K562 (cell line): ENCODE measurements around the gene NCOA4. TPM values are rescaled to one million over a fixed set of nuclear protein-coding genes. Genes with fewer than 3 reads are reported as not detected.

Source experiments
- ATAC-seq: fragments of 200-7000 bp; cut with Tn5 transposase; 3 replicates; pipeline ENCODE4 v1.9.1; 2020; ENCODE audit warnings: moderate library complexity
- BruUV-seq: library from RNA; stranded (reverse); fragments of 400-500 nt; replicated peaks from 2 replicates; lab custom pipeline; 2021; lab: Mats Ljungman, UMichigan
- CTCF ChIA-PET: fragments of 300-600 bp; formaldehyde crosslinking; extraction: SDS; loops from one replicate; lab custom pipeline; 2021; ENCODE audit warnings: low intra/inter-chr PET ratio; lab: Yijun Ruan, JAX
- POLR2A ChIA-PET: fragments of 300-600, 350-650 bp; sonication (Branson Sonifier 250); formaldehyde crosslinking; extraction: SDS; loops from one replicate; lab custom pipeline; 2021; ENCODE audit warnings: antibody characterized with exemption, inconsistent platforms; lab: Yijun Ruan, JAX
- DNase-seq, 4 experiments: peaks; one replicate each; pipeline versions ENCODE4 v3.0.0 to v3.0.0-alpha.2; 2011 to 2018; ENCODE audit warnings: low spot score in 3 of 4, mixed read lengths in 3 of 4; ENCODE audit errors: extremely low read depth in 1 of 4
- FAIRE-seq: peaks from 2 replicates; lab custom pipeline; 2011; peaks lifted over from hg19 to GRCh38; lab: Jason Lieb, UNC
- H2AFZ ChIP-seq: 2 replicates; pipeline ENCODE4 v1.6.0; 2011; ENCODE audit warnings: low read depth, low read length, control low read depth, inconsistent platforms
- H3K27ac ChIP-seq: fragments of 200-600 bp; 3 replicates; pipeline ENCODE4 v1.8.0; 2011; ENCODE audit warnings: low read depth, mild to moderate bottlenecking, control low read depth, inconsistent platforms, low read length, moderate library complexity, mixed read lengths; ENCODE audit errors: extremely low read depth
- H3K27me3 ChIP-seq, 2 experiments: fragments of 300-600 bp in 1 of 2; 2 replicates in 1 of 2; 3 replicates in 1 of 2; pipeline versions ENCODE4 v1.6.0 to v1.8.0; 2011; ENCODE audit warnings: inconsistent platforms in 2 of 2, low read length in 2 of 2, mild to moderate bottlenecking in 1 of 2, mixed read lengths in 1 of 2, moderate library complexity in 1 of 2; ENCODE audit not compliant: control insufficient read depth in 2 of 2, insufficient read depth in 2 of 2
- H3K36me3 ChIP-seq: fragments of 300-600 bp; 3 replicates; pipeline ENCODE4 v1.8.0; 2011; ENCODE audit warnings: mild to moderate bottlenecking, low read length, inconsistent platforms; ENCODE audit not compliant: control insufficient read depth, insufficient read depth
- H3K4me1 ChIP-seq, 2 experiments: fragments of 200-600 bp in 1 of 2; replicated peaks in 1 of 2; 2 replicates in 1 of 2; 3 replicates in 1 of 2; pipeline versions ENCODE4 v1.5.1 to v1.8.0; 2011; ENCODE audit warnings: inconsistent platforms in 2 of 2, low read length in 2 of 2, mild to moderate bottlenecking in 1 of 2, mixed read lengths in 1 of 2, moderate library complexity in 1 of 2; ENCODE audit not compliant: control insufficient read depth in 2 of 2, insufficient read depth in 2 of 2
- H3K4me2 ChIP-seq: 2 replicates; pipeline ENCODE4 v1.6.1; 2011; ENCODE audit warnings: low read length, control low read depth, inconsistent platforms, mixed read lengths; ENCODE audit not compliant: insufficient read depth
- H3K4me3 ChIP-seq: fragments of 200-600 bp; sonication (generic), shearing (Covaris generic); 2 replicates; pipeline ENCODE4 v1.5.1; 2016; ENCODE audit warnings: control low read depth, inconsistent platforms
- H3K79me2 ChIP-seq: fragments of 200-600 bp; 3 replicates; pipeline ENCODE4 v1.8.0; 2011; ENCODE audit warnings: low read length, inconsistent platforms; ENCODE audit not compliant: control insufficient read depth, insufficient read depth
- H3K9ac ChIP-seq, 2 experiments: 2 replicates each; pipeline versions ENCODE4 v1.6.0 to v1.6.1; 2011; ENCODE audit warnings: low read depth in 2 of 2, low read length in 2 of 2, control low read depth in 1 of 2, inconsistent platforms in 1 of 2, mild to moderate bottlenecking in 1 of 2, mixed read lengths in 1 of 2; ENCODE audit not compliant: insufficient read depth in 1 of 2
- H3K9me1 ChIP-seq: one replicate; pipeline ENCODE4 v1.6.0; 2011; ENCODE audit warnings: inconsistent platforms, mild to moderate bottlenecking, low read length, moderate library complexity; ENCODE audit not compliant: control insufficient read depth, insufficient read depth
- H3K9me3 ChIP-seq: replicated peaks from 2 replicates; pipeline ENCODE4 v1.5.1; 2011; ENCODE audit warnings: low read depth, low read length, inconsistent platforms; ENCODE audit not compliant: control insufficient read depth, insufficient read depth
- H4K20me1 ChIP-seq: replicated peaks from 2 replicates; pipeline ENCODE4 v1.6.1; 2011; ENCODE audit warnings: low read length, inconsistent platforms, mixed read lengths; ENCODE audit not compliant: control insufficient read depth, insufficient read depth
- BDP1 ChIP-seq: IDR thresholded peaks from 3 replicates; pipeline ENCODE4 v1.6.1; 2011; ENCODE audit not compliant: insufficient read length, insufficient read depth
- BMI1 ChIP-seq: fragments of 150-350 bp; IDR thresholded peaks from 2 replicates; pipeline ENCODE4 v1.6.1; 2014; ENCODE audit warnings: low read length
- CEBPG ChIP-seq, 3 experiments: fragments of 200-800 bp in 1 of 3; sonication (Bioruptor generic) in 1 of 3; sonication (generic) in 1 of 3; formaldehyde crosslinking in 1 of 3; IDR thresholded peaks in 2 of 3; conservative IDR thresholded peaks in 1 of 3; 2 replicates each; pipeline versions ENCODE4 v1.6.1 to v1.8.0; 2016 to 2022; ENCODE audit warnings: missing compliant biosample characterization in 2 of 3, missing genetic modification characterization in 2 of 3, mild to moderate bottlenecking in 1 of 3, missing genetic modification reagents in 1 of 3
- CHD4 ChIP-seq: fragments of 200-600 bp; sonication (generic); IDR thresholded peaks from 3 replicates; pipeline ENCODE4 v1.6.1; 2012; ENCODE audit warnings: low read depth, mild to moderate bottlenecking, mixed read lengths, low read length, inconsistent platforms; ENCODE audit not compliant: insufficient read depth, insufficient replicate concordance, poor library complexity, severe bottlenecking
- ETV1 ChIP-seq: fragments of 450-650 bp; conservative IDR thresholded peaks from 2 replicates; pipeline ENCODE4 v1.6.1; 2016; ENCODE audit warnings: missing genetic modification characterization, control low read depth, low read depth, missing compliant biosample characterization
- FOS ChIP-seq: IDR thresholded peaks from 3 replicates; pipeline ENCODE4 v1.6.1; 2011; ENCODE audit not compliant: insufficient read length; ENCODE audit errors: extremely low read depth
- HMG20B ChIP-seq: fragments of 250-450 bp; sonication (Bioruptor Pico); IDR thresholded peaks from 2 replicates; pipeline ENCODE4 v1.5.0; 2021; ENCODE audit warnings: mild to moderate bottlenecking
- MIER1 ChIP-seq: fragments of 450-650 bp; IDR thresholded peaks from 2 replicates; pipeline ENCODE4 v1.6.1; 2016; ENCODE audit warnings: antibody characterized with exemption, mild to moderate bottlenecking, low read depth
- MTA3 ChIP-seq: fragments of 450-650 bp; formaldehyde crosslinking; IDR thresholded peaks from 2 replicates; pipeline ENCODE4 v1.6.1; 2017; ENCODE audit warnings: mild to moderate bottlenecking, borderline replicate concordance
- NFRKB ChIP-seq: fragments of 450-650 bp; IDR thresholded peaks from 2 replicates; pipeline ENCODE4 v1.6.1; 2016; ENCODE audit warnings: low read depth
- PML ChIP-seq: IDR thresholded peaks from 2 replicates; pipeline ENCODE4 v1.6.1; 2012; ENCODE audit warnings: low read length, inconsistent platforms
- PRDM10 ChIP-seq: fragments of 450-650 bp; IDR thresholded peaks from 2 replicates; pipeline ENCODE4 v1.6.1; 2018; ENCODE audit not compliant: partially characterized antibody
- SMARCB1 ChIP-seq: IDR thresholded peaks from 2 replicates; pipeline ENCODE4 v1.6.1; 2011; ENCODE audit warnings: improper control_type of control experiment, low read depth; ENCODE audit not compliant: insufficient read length
- TEAD1 ChIP-seq, 2 experiments: fragments of 450-650 bp in 1 of 2; sonication (generic) in 1 of 2; formaldehyde crosslinking; IDR thresholded peaks; 2 replicates each; pipeline versions ENCODE4 v1.4.0 to v1.8.0; 2020 to 2022; ENCODE audit warnings: mild to moderate bottlenecking in 2 of 2, missing genetic modification reagents in 1 of 2
- ZC3H11A ChIP-seq: IDR thresholded peaks from 2 replicates; pipeline ENCODE4 v1.6.1; 2012; ENCODE audit warnings: low read depth, low read length, improper control_type of control experiment
- ZNF232 ChIP-seq: sonication (generic); formaldehyde crosslinking; IDR thresholded peaks from 2 replicates; pipeline ENCODE4 v1.8.0; 2022; ENCODE audit warnings: mild to moderate bottlenecking, missing genetic modification reagents
- ZNF3 ChIP-seq: fragments of 250-450 bp; sonication (Bioruptor Pico); IDR thresholded peaks from 2 replicates; pipeline ENCODE4 v1.5.0; 2021; ENCODE audit warnings: mild to moderate bottlenecking, moderate library complexity
- ZNF445 ChIP-seq: fragments of 250-450 bp; sonication (Bioruptor Pico); IDR thresholded peaks from 2 replicates; pipeline ENCODE4 v1.4.0; 2020; ENCODE audit warnings: low read depth, mild to moderate bottlenecking, moderate library complexity
- ZNF79 ChIP-seq: fragments of 250-450 bp; sonication (Bioruptor Pico); IDR thresholded peaks from 2 replicates; pipeline ENCODE4 v1.4.0; 2020; ENCODE audit warnings: low read depth, mild to moderate bottlenecking, moderate library complexity
- WGBS: fragments of 100-300 bp; shearing (Covaris generic); methylation state at CpG from one replicate; pipeline ENCODE4 v1.1.6; 2016; ENCODE audit warnings: low coverage, mixed read lengths; ENCODE audit not compliant: insufficient coverage; ENCODE audit errors: missing lambda C conversion rate; 5-methylcytosine and 5-hydroxymethylcytosine counted together
- in situ Hi-C: fragments of 300-500 bp; cut with MboI; formaldehyde crosslinking; loops from 4 replicates; pipeline ENCODE4 v1.15.0; 2018; ENCODE audit warnings: inconsistent platforms, mixed read lengths
- intact Hi-C: fragments of 100-400 bp; cut with micrococcal nuclease; formaldehyde crosslinking; loops from 2 replicates; pipeline ENCODE4 v1.14.2; 2022
- polyA plus RNA-seq, 8 experiments: library from polyadenylated mRNA; depleted of rRNA in 4 of 8; stranded (reverse) in 5 of 8; unstranded in 3 of 8; fragments of >200 nt; fragmentation: Nextera tagmentation in 2 of 8; fragmentation: Illumina TruSeq in 1 of 8; extraction: Ambion mirVana in 2 of 8; extraction: Trizol in 1 of 8; gene quantifications; 2 replicates each; pipeline versions ENCODE4 v1.2.1 to v1.2.3, GENCODE V29; 2011 to 2014; ENCODE audit warnings: inconsistent platforms in 1 of 8, missing spikeins in 1 of 8
- total RNA-seq, 7 experiments: library from RNA; depleted of rRNA in 6 of 7; stranded (reverse); fragments of >200 nt in 6 of 7; fragmentation: Illumina TruSeq in 2 of 7; extraction: Trizol in 2 of 7; gene quantifications; 2 replicates each; pipeline versions ENCODE4 v1.2.1 to v1.2.3, GENCODE V29; 2011 to 2021; ENCODE audit warnings: low replicate concordance in 1 of 7

The NCOA4 gene
- total and polyA plus RNA-seq, 9 of the 15 experiments (the other 6 are each of a cell fraction or from before 2014, with no cell fraction given) = 89.8 to 283 (median 181) TPM

DNA sequence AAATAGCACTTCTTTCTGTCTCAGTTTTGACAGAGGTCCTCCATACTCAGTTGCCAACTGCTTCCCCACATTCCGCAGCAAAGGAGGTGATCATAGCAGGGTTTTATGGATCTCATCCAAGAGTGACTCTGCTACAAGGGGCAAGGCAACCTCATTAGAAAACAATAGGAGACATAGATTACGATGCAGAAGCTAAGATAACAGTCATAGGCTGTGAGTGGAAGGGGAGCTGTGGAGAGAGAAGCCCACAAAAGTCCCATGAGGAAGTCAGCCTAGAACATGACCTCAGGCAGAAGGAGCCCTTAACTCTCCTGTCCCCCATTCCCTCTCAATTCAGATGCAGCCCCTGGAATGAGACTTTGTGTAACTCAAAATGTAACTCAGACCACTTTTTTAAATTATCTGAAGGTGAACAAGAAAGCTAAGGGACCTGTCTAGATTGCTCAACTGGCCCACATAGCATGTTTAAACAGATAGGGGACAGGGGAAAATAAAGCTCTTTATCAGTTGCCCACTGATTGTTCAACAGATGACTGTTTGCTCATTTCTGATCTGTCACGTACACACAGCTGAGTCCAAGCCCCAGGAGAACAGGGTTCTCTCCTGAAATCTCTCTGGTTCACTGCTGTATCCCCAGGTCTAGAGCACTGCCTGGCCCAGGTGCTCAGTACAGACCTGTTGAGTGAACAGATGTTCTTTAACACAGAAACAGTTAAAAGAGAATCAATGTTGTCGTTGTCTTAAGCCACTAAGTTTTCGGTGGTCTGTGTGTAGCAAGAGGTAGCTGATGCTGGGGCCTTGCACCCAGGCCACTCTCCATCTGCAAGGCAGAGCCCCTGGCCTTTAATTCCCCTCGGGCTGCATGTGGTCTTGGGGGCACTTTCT is 1.5 kb upstream of the NCOA4 start:
- POLR2A ChIA-PET = interaction anchor here (0.6 to 1.4 kb wide), 7 partner anchors 8 to 30 kb away, joined by 3 to 7 read pairs (median 4); no protein-coding TSS in a partner anchor
- H3K4me3 ChIP-seq = no peak overlapping the region
- TF ChIP-seq PRDM10 (no peak), CHD4 (no peak), SMARCB1 (no peak), BDP1 (no peak), TEAD1 (CRISPR knock-in tag; IDR thresholded peaks at IDR 0.05) (no peak), FOS (no peak), ETV1 (tag) (no peak), NFRKB (no peak), ZC3H11A (no peak), ZNF445 (CRISPR knock-in tag) (no peak), BMI1 (no peak), ZNF3 (no peak), PML (peak; percentile 55; the same call in 1 of the 2 replicates), ZNF232 (CRISPR knock-in tag) (no peak), ZNF79 (CRISPR knock-in tag) (no peak), CEBPG (CRISPR knock-in tag; IDR thresholded peaks at IDR 0.05) (no peak; the same call in 1 of the 2 replicates), CEBPG (tag; conservative IDR thresholded peaks at IDR 0.05 in 1 of 2, IDR thresholded peaks at IDR 0.05 in 1 of 2) (peak; percentile 30 to 67; a peak in 3 of 4 replicates), HMG20B (CRISPR knock-in tag) (no peak), MTA3 (no peak), MIER1 (no peak)

More for the DNA sequence above, 1.5 kb upstream of the NCOA4 start:
- ATAC-seq (no peak; the same call in 1 of the 3 replicates), FAIRE-seq (no peak), DNase-seq (peak; percentile 40 to 68 (median 53))
- H3K4me2 ChIP-seq = peak overlapping the region; percentile 58
- H2AFZ ChIP-seq = peak overlapping the region; percentile 93
- peak overlapping the region; percentile 69 for H3K27ac ChIP-seq
- BruUV-seq = no TSS peak
- in situ Hi-C loops = no loop called here
- 42% methylated on average over 6 of the region's 6 CpGs for WGBS
- intact Hi-C loops = no loop called here
- peaks cover 13% of the 10 kb centered on the region; the same call in 2 of the 3 replicates for H3K36me3 ChIP-seq
- H3K27me3 ChIP-seq = no peaks in the 10 kb centered on the region
- H3K9me3 ChIP-seq = no peaks in the 10 kb centered on the region
- H3K79me2 ChIP-seq = peaks cover 36% of the 10 kb centered on the region
- CTCF ChIA-PET = no interaction called here
- H3K9ac ChIP-seq = peak overlapping the region; percentile 15 to 35; a peak in 3 of 4 replicates
- peaks cover 3% of the 10 kb centered on the region for H3K9me1 ChIP-seq
- H3K4me1 ChIP-seq = peaks cover 29 to 47% of the 10 kb centered on the region in 2 experiments
- 0 out of 2 replicates have a peak, but pooled peaks cover 5% of the 10 kb centered on the region for H4K20me1 ChIP-seq
